Hematopoietic multipotent progenitor cell treated with erythropoietin and hydrocortisone succinate and interleukin-3 and kit ligand, for 6 days (in vitro differentiated cells): ENCODE measurements around the gene PEX14.

Experiments
- DNase-seq: peaks from one replicate; pipeline ENCODE4 v3.0.0-alpha.2; 2015

The PEX14 gene

GRCh38 chr1:10671622-10672342 is 197.0 kb downstream of the PEX14 start:
- no peak for DNase-seq

GRCh38 chr1:10672343-10673050 is 197.7 kb downstream of the PEX14 start:
- no peak for DNase-seq

GRCh38 chr1:10673109-10673711 is 198.5 kb downstream of the PEX14 start:
- no peak for DNase-seq

- no peak for DNase-seq
Observed at GRCh38 chr1:10674222-10674621, 199.5 kb downstream of the PEX14 start.

GRCh38 chr1:10674700-10675609 is 200.2 kb downstream of the PEX14 start:
- no peak for DNase-seq

- no peak for DNase-seq
Observed at GRCh38 chr1:10675813-10676212, 201.1 kb downstream of the PEX14 start.

GRCh38 chr1:10676963-10677362 is 202.2 kb downstream of the PEX14 start:
- no peak for DNase-seq

GRCh38 chr1:10677491-10678391 is 203.0 kb downstream of the PEX14 start:
- no peak for DNase-seq

GRCh38 chr1:10678402-10678801 is 203.7 kb downstream of the PEX14 start:
- DNase-seq = no peak

GRCh38 chr1:10678852-10679251 is 204.1 kb downstream of the PEX14 start:
- no peak for DNase-seq

GRCh38 chr1:10679496-10680220 is 204.9 kb downstream of the PEX14 start:
- DNase-seq = peak; percentile 61
